Upper lobe of left lung (tissue), 4 donors: ENCODE measurements around the gene C1orf21.

Experiments
- CTCF ChIP-seq, 6 experiments: fragments of 450-650 bp in 4 of 6; fragments of 200-600 bp in 2 of 6; sonication (generic) in 2 of 6; IDR thresholded peaks; one replicate each; pipeline ENCODE4 v1.5.1; 2016 to 2019; ENCODE audit warnings: antibody characterized with exemption in 6 of 6
- EP300 ChIP-seq, 4 donors: sonication (generic); formaldehyde crosslinking; IDR thresholded peaks; one replicate each; pipeline ENCODE4 v1.5.1; 2017; ENCODE audit warnings: antibody characterized with exemption in 4 of 4, control low read depth in 2 of 4
- POLR2A ChIP-seq, 4 donors: fragments of 450-650 bp; IDR thresholded peaks; one replicate each; pipeline ENCODE4 v1.5.1; 2016 to 2017; ENCODE audit warnings: antibody characterized with exemption in 4 of 4, mild to moderate bottlenecking in 2 of 4
- POLR2AphosphoS5 ChIP-seq, 2 donors: sonication (generic); formaldehyde crosslinking; IDR thresholded peaks; one replicate each; pipeline ENCODE4 v1.5.1; 2017; ENCODE audit warnings: antibody characterized with exemption in 2 of 2

DNA sequence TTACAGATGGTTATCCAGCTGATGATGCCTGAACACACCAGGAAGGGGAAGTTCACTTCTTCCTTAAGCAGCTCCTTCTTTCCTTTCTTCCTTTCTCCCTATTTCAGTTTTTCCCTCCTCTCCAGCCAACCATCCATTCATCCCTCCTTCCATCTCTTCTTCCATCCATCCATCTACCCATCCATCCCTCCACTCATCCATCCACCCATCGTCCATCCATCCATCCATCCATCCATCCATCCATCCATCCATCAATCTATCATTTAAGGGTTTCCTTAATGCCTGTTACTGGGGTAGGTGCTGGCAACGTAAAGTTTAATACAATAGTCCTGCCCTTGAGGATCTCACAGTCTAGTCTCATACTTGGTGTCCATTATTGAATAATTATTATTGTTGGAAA, 36.8 kb downstream of the C1orf21 start:
- no peak for TF ChIP-seq EP300 (IDR thresholded peaks at IDR 0.05)
- no peak for TF ChIP-seq CTCF (IDR thresholded peaks at IDR 0.05)
- TF ChIP-seq POLR2AphosphoS5 (IDR thresholded peaks at IDR 0.05), result no peak
- TF ChIP-seq POLR2A (IDR thresholded peaks at IDR 0.05), result no peak
